ENCODE measurements around the gene CTR9.

The CTR9 gene

GRCh38 chr11:10743354-10744000 lies 7.6 kb upstream of the CTR9 start:
- no peak for DNase-seq

DNA sequence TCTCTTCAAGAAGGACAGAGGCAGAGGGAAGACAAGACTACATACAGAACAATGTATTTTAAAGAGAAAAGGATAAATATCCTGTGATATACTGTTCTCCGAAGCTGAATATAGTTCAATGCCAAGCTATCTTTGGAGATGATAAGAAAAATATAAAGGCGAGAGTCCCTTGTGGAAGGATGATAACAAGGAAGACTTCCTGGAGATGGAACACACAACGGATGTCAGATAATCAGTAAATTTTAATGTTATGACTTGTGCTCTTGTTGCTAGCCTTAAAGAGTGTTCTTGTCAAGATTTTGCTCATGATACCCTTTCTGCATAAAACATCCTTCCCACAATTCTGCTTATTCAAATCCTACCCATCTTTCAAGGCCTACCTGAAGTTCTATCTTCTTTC lies 6.8 kb upstream of the CTR9 start:
- no peak for DNase-seq

GRCh38 chr11:10746871-10747270 lies 4.2 kb upstream of the CTR9 start:
- no peak for DNase-seq

DNA sequence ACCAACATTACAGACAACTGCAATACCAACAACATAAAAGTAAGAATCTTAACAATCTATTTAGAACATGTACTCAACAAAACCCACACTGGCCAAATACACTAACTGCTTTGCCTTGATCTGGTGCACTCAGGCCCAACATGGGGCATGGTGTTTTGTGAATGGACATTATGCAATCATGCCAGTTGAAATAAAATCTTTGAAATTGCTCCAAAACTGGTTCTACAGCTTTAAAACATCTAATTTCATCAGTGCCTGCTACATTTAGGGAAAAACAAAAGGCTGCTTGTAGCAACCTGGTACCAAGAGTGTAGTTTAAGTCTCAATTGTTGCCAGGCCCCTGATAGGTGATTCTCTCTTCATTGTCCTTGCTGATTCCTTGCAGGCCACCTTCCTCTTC lies 3.3 kb upstream of the CTR9 start:
- no peak for DNase-seq

- no peak for DNase-seq
Observed at GRCh38 chr11:10749476-10749875, 1.6 kb upstream of the CTR9 start.

DNA sequence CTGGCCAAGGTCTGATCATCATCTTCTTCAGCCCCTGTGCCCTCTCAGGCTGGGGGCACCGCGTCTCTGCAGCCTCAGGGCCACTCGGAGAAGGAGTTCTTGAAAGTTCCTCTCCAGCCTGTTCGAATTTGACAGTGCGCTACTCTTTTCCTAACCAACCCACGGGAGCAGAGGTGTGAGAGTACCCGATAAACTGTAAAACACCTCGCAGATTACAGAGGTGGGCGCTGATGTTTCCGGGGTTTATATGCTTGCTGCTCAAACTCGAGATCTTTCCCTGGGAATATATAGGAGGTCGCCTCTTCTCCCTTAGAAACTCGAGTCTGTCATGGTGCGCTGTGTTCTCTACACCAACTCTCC lies 515 bp downstream of the CTR9 start:
- no peak for DNase-seq

- no peak for DNase-seq
Observed at GRCh38 chr11:10752061-10752460, 1.0 kb downstream of the CTR9 start.

- no peak for DNase-seq
Observed at GRCh38 chr11:10752486-10752885, 1.4 kb downstream of the CTR9 start.

DNA sequence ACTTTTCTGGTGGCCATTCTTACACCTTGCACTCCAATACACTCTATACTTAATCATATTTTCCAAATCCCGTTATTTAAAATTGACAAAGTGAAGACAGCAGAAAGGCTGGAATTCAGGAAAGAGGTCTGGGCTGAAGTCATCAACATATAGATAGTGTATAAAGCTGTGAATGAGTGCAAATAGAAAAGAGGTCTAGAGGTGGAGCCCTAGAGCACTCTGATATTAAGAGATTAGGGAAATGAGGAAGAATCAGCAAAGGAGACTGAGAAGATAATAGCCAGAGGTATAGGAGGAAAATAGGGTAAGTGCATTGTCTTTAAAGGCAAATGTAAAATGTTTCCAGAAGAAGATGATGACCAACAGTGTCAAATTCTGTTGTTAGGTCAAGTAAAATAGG lies 7.9 kb downstream of the CTR9 start:
- no peak for DNase-seq

DNA sequence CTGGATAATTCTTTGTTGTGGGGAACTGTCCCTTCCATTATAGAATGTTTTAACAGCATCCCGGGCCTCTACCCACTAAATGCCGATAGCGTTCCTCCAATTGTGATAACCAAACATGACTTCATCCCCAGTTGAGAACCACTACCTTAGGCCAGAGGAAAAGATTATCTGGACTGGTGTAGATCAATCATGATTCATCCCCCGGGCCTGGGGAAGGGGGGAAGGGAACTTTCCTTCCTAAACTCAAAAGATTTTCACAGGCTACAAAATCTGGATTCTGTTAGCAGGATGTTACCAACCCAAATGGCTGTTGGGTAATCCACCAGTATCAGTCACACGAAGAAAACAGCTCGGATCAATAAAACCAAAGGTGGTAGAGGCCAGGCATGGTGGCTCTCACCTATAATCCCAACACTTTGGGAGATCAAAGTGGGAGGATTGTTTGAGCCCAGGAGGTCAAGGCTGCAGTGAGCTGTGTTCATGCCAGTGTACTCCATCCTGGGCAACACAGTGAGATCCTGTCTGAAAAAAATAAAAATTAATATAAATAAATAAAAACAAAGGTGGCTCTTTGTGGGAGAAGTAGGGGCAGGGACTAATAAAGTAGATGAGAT lies 10.1 kb downstream of the CTR9 start:
- DNase-seq: no peak

DNA sequence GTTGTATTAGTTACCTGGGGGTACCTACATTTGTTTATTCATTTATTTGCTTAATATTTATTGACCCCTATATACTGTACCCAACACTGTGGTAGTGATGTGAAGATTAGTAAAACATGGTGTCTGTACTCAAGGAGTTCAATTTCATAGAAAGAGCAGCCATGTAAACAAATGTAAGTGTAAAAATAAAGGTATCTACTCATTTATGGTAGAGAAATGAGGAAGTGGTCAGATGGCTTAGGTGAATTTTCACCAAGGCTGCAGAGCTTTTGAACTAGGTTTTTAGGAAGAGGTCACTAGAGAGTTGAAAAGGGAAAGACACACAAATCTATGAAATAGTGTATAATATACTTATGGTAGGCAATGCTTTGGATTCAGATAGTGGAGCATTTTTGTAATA lies 11.1 kb downstream of the CTR9 start:
- DNase-seq: no peak

DNA sequence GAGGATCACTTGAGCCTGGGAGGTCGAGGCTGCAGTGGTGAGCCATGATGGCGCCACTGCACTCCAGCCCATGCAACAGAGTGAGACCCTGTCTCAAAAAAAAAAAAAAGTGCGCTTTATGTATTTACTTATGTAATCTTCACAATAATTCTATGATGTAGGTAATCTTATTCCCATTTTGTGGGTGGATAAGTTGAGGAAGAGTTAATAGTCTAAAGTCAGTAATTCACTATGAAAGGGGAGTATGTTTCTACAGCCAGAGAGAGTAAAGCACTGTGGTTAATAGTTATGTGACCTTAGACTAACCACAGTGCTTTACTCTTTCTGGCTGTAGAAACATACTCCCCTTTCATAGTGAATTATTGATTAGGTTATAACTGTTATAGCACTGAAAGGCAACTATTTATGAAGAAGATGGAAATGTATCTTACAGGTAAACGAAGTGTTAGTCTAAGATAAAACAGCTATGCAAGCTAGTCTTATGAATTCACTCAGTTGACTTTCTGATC lies 11.9 kb downstream of the CTR9 start:
- no peak for DNase-seq

- no peak for DNase-seq
Observed at GRCh38 chr11:10763766-10764165, 12.7 kb downstream of the CTR9 start.

GRCh38 chr11:10764412-10764811 lies 13.4 kb downstream of the CTR9 start:
- no peak for DNase-seq

- no peak for DNase-seq
Observed at GRCh38 chr11:10770626-10771254, 19.7 kb downstream of the CTR9 start.

- DNase-seq: no peak
Observed at GRCh38 chr11:10771457-10771856, 20.4 kb downstream of the CTR9 start.

- DNase-seq: no peak
Observed at GRCh38 chr11:10774811-10775210, 23.8 kb downstream of the CTR9 start.

- no peak for DNase-seq
Observed at GRCh38 chr11:10777393-10777793, 26.3 kb downstream of the CTR9 start.

DNA sequence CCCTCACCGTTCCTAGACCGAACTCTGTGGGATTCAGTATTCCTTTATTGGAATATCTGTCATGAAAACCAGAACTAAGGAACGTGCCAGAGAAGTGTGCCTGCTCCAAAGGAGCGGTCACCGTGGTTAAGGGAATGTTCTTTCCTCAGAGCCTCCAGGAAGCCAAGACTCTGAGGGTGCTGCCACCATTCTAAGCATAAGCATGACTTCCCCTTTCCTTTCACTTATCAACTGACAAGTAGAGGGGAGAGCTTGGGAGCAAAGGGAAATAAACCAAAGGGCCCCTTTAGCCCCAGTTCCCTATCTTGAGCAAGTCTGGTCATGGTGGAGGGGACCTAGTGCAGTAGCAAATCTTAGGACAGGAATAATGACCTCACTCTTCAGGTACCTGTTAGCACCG lies 26.8 kb downstream of the CTR9 start:
- DNase-seq: no peak

GRCh38 chr11:10778217-10778970 lies 27.3 kb downstream of the CTR9 start:
- DNase-seq: no peak

GRCh38 chr11:10779086-10779485 lies 28.0 kb downstream of the CTR9 start:
- DNase-seq: no peak

- DNase-seq: no peak
Observed at GRCh38 chr11:10780040-10780439, 29.0 kb downstream of the CTR9 start.

GRCh38 chr11:10784232-10785145 lies 33.4 kb downstream of the CTR9 start:
- peak; percentile 3 for DNase-seq
